ENCODE measurements around the gene TNRC6A. TPM values are rescaled to one million over a fixed set of nuclear protein-coding genes. Genes with fewer than 3 reads are reported as not detected.
A peak's percentile ranks its signal among the peaks of the same experiment; 100 is the strongest.

The TNRC6A gene
- total and polyA plus RNA-seq, 2 of the 13 experiments (the other 11 are each of a cell fraction or from before 2014, with no cell fraction given), result 30.9 to 43.6 TPM

DNA sequence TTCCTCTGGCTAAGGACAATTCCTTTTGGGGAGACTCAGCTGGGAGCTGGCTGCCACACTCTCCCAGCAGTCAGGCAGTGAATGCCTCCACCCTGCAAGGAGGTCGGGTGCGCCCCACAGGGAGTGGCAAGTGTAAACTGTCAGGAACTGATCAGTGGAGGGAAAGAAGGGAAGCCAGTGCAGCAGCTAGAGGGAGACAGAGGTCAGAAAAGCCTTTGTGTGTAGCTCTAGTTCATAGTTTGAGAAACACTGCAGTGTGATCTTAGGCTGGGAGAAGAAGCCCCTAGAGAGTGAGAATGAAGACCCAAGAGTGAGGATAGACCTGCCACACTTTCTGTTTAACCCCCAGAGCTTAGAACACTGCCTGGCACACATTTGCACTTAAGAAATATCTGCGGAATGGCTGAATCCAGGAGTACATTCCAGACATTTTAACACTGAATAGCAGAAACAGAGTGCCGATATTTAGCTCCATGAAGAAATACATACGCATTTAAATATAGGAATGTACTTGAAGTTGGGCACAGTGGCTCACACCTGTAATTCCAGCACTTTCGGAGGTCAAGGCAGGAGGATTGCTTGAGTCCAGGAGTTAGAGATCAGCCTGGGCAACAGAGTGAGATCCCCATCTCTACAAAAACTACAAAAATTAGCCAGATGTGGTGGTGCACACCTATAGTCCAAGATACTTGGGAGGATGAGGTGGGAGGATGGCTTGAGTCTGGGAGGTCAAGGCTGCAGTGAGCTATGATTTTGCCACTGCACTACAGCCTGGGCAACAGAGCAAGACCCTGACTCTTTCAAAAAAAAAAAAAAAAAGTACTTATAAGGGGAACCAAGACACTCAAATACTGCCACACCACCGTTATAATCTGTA lies 105.2 kb downstream of the TNRC6A start (continued):
- TF ChIP-seq RBFOX2 (IDR thresholded peaks at IDR 0.05; ENCODE audit: low read depth, low read length) (no peak), THYN1 (CRISPR knock-in tag; IDR thresholded peaks at IDR 0.05; ENCODE audit: borderline replicate concordance, low read depth) (no peak), NKX3-1 (CRISPR knock-in tag; IDR thresholded peaks at IDR 0.05) (no peak), FOXK1 (CRISPR knock-in tag; IDR thresholded peaks at IDR 0.05; ENCODE audit: borderline replicate concordance, low read depth) (no peak), GATAD2A (CRISPR knock-in tag; IDR thresholded peaks at IDR 0.05) (peak; percentile 50; the same call in 1 of the 2 replicates), TBL1XR1 (IDR thresholded peaks at IDR 0.05; ENCODE audit: borderline replicate concordance, low read length, partially characterized antibody) (peak; percentile 34), TCF7L2 (IDR thresholded peaks at IDR 0.05; ENCODE audit: low read depth, low read length) (no peak), ONECUT2 (CRISPR knock-in tag; IDR thresholded peaks at IDR 0.05) (no peak), ZNF124 (CRISPR knock-in tag; IDR thresholded peaks at IDR 0.05) (no peak), ZNF674 (CRISPR knock-in tag; IDR thresholded peaks at IDR 0.05; ENCODE audit: low read depth) (no peak), TBP (CRISPR knock-in tag; IDR thresholded peaks at IDR 0.05) (no peak), MAZ (IDR thresholded peaks at IDR 0.05; ENCODE audit: borderline replicate concordance, low read depth, low read length) (no peak), MAZ (CRISPR knock-in tag; IDR thresholded peaks at IDR 0.05; ENCODE audit: low read depth) (no peak), MED1 (CRISPR knock-in tag; IDR thresholded peaks at IDR 0.05) (0 out of 2 replicates have a peak, but pooled peaks have one; percentile 29), RFX3 (CRISPR knock-in tag; IDR thresholded peaks at IDR 0.05) (0 out of 2 replicates have a peak, but pooled peaks have one; percentile 24), TEAD3 (CRISPR knock-in tag; optimal IDR thresholded peaks at IDR 0.05; ENCODE audit: borderline replicate concordance) (peak; percentile 79)
- TF ChIP-seq, protein P1, sequence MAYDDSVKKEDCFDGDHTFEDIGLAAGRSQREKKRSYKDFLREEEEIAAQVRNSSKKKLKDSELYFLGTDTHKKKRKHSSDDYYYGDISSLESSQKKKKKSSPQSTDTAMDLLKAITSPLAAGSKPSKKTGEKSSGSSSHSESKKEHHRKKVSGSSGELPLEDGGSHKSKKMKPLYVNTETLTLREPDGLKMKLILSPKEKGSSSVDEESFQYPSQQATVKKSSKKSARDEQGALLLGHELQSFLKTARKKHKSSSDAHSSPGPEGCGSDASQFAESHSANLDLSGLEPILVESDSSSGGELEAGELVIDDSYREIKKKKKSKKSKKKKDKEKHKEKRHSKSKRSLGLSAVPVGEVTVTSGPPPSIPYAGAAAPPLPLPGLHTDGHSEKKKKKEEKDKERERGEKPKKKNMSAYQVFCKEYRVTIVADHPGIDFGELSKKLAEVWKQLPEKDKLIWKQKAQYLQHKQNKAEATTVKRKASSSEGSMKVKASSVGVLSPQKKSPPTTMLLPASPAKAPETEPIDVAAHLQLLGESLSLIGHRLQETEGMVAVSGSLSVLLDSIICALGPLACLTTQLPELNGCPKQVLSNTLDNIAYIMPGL (CRISPR knock-in tag; IDR thresholded peaks at IDR 0.05; ENCODE audit: borderline replicate concordance in 1 of 2, low read depth in 1 of 2), result peak in 1 of 2 experiments; percentile 70; a peak in 1 of 4 replicates
- TF ChIP-seq, protein P2, sequence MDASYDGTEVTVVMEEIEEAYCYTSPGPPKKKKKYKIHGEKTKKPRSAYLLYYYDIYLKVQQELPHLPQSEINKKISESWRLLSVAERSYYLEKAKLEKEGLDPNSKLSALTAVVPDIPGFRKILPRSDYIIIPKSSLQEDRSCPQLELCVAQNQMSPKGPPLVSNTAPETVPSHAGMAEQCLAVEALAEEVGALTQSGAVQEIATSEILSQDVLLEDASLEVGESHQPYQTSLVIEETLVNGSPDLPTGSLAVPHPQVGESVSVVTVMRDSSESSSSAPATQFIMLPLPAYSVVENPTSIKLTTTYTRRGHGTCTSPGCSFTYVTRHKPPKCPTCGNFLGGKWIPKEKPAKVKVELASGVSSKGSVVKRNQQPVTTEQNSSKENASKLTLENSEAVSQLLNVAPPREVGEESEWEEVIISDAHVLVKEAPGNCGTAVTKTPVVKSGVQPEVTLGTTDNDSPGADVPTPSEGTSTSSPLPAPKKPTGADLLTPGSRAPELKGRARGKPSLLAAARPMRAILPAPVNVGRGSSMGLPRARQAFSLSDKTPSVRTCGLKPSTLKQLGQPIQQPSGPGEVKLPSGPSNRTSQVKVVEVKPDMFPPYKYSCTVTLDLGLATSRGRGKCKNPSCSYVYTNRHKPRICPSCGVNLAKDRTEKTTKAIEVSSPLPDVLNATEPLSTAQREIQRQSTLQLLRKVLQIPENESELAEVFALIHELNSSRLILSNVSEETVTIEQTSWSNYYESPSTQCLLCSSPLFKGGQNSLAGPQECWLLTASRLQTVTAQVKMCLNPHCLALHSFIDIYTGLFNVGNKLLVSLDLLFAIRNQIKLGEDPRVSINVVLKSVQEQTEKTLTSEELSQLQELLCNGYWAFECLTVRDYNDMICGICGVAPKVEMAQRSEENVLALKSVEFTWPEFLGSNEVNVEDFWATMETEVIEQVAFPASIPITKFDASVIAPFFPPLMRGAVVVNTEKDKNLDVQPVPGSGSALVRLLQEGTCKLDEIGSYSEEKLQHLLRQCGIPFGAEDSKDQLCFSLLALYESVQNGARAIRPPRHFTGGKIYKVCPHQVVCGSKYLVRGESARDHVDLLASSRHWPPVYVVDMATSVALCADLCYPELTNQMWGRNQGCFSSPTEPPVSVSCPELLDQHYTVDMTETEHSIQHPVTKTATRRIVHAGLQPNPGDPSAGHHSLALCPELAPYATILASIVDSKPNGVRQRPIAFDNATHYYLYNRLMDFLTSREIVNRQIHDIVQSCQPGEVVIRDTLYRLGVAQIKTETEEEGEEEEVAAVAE (CRISPR knock-in tag; IDR thresholded peaks at IDR 0.05; ENCODE audit: borderline replicate concordance), result peak; percentile 41; the same call in 1 of the 2 replicates
- TF ChIP-seq, protein P3, sequence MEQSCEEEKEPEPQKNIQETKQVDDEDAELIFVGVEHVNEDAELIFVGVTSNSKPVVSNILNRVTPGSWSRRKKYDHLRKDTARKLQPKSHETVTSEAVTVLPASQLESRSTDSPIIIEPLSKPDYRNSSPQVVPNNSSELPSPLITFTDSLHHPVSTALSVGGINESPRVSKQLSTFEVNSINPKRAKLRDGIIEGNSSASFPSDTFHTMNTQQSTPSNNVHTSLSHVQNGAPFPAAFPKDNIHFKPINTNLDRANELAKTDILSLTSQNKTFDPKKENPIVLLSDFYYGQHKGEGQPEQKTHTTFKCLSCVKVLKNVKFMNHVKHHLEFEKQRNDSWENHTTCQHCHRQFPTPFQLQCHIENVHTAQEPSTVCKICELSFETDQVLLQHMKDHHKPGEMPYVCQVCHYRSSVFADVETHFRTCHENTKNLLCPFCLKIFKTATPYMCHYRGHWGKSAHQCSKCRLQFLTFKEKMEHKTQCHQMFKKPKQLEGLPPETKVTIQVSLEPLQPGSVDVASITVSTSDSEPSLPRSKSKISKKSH (CRISPR knock-in tag; IDR thresholded peaks at IDR 0.05; ENCODE audit: borderline replicate concordance), result no peak
- TF ChIP-seq, protein P4, sequence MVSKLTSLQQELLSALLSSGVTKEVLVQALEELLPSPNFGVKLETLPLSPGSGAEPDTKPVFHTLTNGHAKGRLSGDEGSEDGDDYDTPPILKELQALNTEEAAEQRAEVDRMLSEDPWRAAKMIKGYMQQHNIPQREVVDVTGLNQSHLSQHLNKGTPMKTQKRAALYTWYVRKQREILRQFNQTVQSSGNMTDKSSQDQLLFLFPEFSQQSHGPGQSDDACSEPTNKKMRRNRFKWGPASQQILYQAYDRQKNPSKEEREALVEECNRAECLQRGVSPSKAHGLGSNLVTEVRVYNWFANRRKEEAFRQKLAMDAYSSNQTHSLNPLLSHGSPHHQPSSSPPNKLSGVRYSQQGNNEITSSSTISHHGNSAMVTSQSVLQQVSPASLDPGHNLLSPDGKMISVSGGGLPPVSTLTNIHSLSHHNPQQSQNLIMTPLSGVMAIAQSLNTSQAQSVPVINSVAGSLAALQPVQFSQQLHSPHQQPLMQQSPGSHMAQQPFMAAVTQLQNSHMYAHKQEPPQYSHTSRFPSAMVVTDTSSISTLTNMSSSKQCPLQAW (CRISPR knock-in tag; IDR thresholded peaks at IDR 0.05), result peak; percentile 66
